ENCODE data around the gene CRB3. TPM values are rescaled to one million over a fixed set of nuclear protein-coding genes. Genes with fewer than 3 reads are reported as not detected.
"Not testable (repeated sequence)": the region's sequence is repeated elsewhere in the genome, so short reads cannot be mapped to it uniquely, and the experiment has no call there.

The CRB3 gene
- total and polyA plus RNA-seq, 2 donors = 1.1 to 7.0 TPM

DNA sequence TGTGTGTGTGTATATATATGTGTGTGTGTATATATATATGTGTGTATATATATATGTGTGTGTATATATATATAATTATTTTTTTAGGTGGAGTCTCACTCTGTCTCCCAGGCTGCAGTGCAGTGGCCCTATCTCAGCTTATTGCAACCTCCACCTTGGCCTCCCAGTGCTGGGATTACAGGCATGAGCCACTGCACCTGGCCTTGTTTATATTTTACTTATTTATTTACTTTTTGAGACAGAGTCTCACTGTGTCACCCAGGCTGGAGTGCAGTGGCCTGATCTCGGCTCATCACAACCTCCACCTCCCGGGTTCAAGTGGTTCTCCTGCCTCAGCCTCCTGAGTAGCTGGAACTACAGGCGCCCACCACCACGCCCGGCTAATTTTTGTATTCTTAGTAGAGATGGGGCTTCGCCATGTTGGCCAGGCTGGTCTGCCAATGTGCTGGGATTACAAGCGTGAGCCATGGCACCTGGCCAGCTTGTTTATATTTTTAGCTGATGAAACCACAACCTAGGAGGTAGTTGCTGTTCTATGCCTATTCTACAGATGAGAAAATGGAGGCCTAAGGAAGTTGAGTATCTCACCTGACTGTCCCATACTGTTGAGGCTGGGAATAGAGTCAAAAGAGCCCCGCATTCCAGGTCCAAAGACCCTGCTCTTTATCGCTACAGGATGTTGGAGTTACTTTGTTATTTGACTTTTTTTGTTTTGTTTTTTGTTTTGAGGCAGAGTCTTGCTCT, 44.1 kb downstream of the CRB3 start:
- DNase-seq (ENCODE audit: low read depth in 6 of 9, low spot score in 9 of 9); H3K4me1 ChIP-seq (ENCODE audit: control insufficient read depth in 2 of 2, insufficient read depth in 2 of 2, low read length in 2 of 2); H3K36me3 ChIP-seq (ENCODE audit: control insufficient read depth in 2 of 2, insufficient read depth in 2 of 2, low read length in 1 of 2); H3K27me3 ChIP-seq (ENCODE audit: control insufficient read depth in 2 of 2, insufficient read depth in 1 of 2, low read length in 1 of 2); H3K4me3 ChIP-seq (ENCODE audit: low read length in 2 of 2); H3K9me3 ChIP-seq (ENCODE audit: control insufficient read depth in 2 of 2, insufficient read depth in 1 of 2, low read length in 1 of 2); H3K27ac ChIP-seq (ENCODE audit: low read depth in 1 of 2, low read length in 1 of 2): not testable (repeated sequence)
- WGBS = 91% methylated on average over 9 of the region's 9 CpGs

DNA sequence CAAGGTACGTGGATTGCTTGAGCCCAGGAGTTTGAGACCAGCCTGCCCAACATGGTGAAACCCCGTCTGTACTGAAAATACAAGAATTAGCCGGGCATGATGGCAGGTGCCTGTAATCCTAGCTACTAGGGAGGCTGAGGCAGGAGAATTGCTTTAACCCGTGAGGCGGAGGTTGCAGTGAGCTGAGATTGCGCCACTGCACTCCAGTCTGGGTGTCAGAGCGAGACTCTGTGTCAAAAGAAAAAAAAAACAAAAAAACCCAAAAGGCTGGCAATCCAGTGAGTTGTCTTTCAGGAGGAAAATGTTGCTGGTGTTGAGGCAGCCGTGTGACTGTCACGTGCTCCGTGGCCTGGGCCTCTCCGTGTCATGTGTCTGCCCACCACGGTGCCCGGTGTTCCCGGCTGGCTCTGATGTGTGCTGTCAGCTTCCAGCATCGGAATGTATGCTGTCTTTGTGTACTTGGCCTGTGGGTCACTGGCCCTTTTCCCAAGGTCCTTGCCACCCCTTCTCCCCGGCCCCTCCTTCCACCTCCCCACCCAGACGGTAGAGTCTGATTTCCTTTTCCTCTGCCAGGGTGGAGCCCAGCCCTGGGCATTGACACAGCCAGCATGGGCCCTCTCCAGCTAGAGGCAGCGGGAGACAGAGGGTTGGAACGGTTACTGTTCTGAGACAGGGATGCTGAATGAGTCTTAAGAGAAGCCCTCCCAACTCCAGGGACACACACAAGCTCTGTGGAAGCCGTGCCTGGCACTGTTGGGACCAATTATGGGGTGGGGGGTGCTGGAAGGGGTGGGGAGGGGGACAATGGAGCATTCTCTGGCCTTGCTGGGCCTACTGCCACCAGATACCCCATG, 45.3 kb downstream of the CRB3 start:
- Histone ChIP-seq H3K27me3 (ENCODE audit: control insufficient read depth in 2 of 2, insufficient read depth in 1 of 2, low read length in 1 of 2) (no peaks in the 10 kb centered on the region), H3K4me1 (ENCODE audit: control insufficient read depth in 2 of 2, insufficient read depth in 2 of 2, low read length in 2 of 2) (no peaks in the 10 kb centered on the region), H3K36me3 (ENCODE audit: control insufficient read depth in 2 of 2, insufficient read depth in 2 of 2, low read length in 1 of 2) (no peaks in the 10 kb centered on the region), H3K4me3 (ENCODE audit: low read length in 2 of 2) (no peak overlapping the region), H3K27ac (ENCODE audit: low read depth in 1 of 2, low read length in 1 of 2) (no peak overlapping the region), H3K9me3 (ENCODE audit: control insufficient read depth in 2 of 2, insufficient read depth in 1 of 2, low read length in 1 of 2) (no peaks in the 10 kb centered on the region)
- WGBS = 92% methylated on average over 20 of the region's 20 CpGs
- no peak for DNase-seq (ENCODE audit: low read depth in 6 of 9, low spot score in 9 of 9)

DNA sequence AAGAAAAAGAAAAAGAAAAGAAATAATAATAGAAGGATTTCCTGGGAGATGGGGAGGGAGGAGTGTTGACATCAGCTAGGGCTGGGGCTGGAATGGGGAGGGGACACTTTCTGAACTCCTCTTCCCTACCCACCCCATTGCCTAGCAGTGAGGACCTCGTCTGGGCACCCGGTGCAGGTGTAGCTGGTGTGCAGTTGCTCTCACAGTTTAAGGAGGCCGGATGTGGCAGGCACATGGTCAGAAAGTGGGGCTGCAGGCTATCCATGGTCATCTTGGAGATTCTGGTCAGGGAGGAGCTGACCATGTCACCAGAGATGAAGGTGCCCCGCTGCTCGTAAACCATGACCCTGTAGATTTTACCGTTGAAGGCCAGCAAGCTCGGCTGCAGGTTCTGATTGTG, 46.5 kb downstream of the CRB3 start:
- no peaks in the 10 kb centered on the region for H3K4me1 ChIP-seq (ENCODE audit: control insufficient read depth in 2 of 2, insufficient read depth in 2 of 2, low read length in 2 of 2)
- H3K27ac ChIP-seq (ENCODE audit: low read depth in 1 of 2, low read length in 1 of 2) = no peak overlapping the region
- H3K4me3 ChIP-seq (ENCODE audit: low read length in 2 of 2) = no peak overlapping the region
- peaks cover 0 to 5% of the 10 kb centered on the region in 2 donors for H3K9me3 ChIP-seq (ENCODE audit: control insufficient read depth in 2 of 2, insufficient read depth in 1 of 2, low read length in 1 of 2)
- 94% methylated on average over 7 of the region's 7 CpGs for WGBS
- no peaks in the 10 kb centered on the region for H3K36me3 ChIP-seq (ENCODE audit: control insufficient read depth in 2 of 2, insufficient read depth in 2 of 2, low read length in 1 of 2)
- no peaks in the 10 kb centered on the region for H3K27me3 ChIP-seq (ENCODE audit: control insufficient read depth in 2 of 2, insufficient read depth in 1 of 2, low read length in 1 of 2)
- DNase-seq (ENCODE audit: low read depth in 6 of 9, low spot score in 9 of 9) = no peak

DNA sequence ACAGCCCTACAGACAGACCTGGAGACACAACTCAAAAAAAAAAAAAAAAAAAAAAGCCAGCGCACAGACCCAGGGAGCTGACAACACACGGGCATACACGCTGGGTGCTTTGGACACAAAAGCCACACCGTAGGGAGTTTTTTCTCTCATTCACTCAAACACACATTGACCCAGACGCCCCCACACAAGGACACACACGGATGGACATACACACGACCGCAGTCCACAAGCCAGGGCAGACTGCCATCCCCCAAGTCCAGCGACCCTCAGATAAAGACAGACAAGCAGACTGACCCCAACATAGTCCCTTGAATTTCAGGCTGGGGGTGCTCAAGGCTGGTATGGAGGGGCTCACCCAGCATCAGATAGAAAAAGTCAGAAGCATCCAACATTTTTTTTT, 50.0 kb downstream of the CRB3 start:
- WGBS = 94% methylated on average over 9 of the region's 9 CpGs
- H3K4me1 ChIP-seq (ENCODE audit: control insufficient read depth in 2 of 2, insufficient read depth in 2 of 2, low read length in 2 of 2) = peaks cover 5 to 20% of the 10 kb centered on the region in 2 donors

DNA sequence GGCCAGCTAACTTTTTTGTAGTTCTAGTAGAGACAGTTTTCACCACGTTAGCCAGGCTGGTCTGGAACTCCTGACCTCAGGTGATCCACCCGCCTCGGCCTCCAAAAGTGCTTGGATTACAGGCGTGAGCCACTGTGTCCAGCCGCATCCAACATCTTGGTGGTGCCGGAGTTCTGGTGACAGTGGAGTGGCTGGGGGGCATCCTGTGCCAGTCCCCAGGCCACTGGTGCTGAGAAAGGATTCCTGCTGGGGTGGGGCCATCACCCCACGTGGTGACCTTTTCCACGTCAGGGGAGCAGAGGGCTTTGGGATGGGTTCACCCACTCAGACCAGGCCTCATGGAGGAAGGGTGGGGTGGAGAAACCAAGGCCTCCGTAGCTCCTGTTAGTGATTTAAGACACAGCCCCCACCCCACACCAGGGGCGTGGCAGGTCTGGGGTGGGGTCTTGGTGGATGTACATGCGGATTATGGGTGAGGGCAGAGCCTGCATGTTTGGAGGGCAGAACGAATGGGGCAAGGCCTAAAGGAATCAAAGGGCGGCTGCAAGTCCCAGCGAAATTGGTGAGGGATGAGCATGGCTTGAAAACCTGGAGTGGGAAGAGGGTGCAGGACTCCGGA, 51.0 kb downstream of the CRB3 start:
- WGBS = 95% methylated on average over 15 of the region's 15 CpGs
- peaks cover 5 to 20% of the 10 kb centered on the region in 2 donors for H3K4me1 ChIP-seq (ENCODE audit: control insufficient read depth in 2 of 2, insufficient read depth in 2 of 2, low read length in 2 of 2)
- peaks cover 0 to 5% of the 10 kb centered on the region in 2 donors for H3K9me3 ChIP-seq (ENCODE audit: control insufficient read depth in 2 of 2, insufficient read depth in 1 of 2, low read length in 1 of 2)
- no peak overlapping the region for H3K4me3 ChIP-seq (ENCODE audit: low read length in 2 of 2)
- H3K27ac ChIP-seq (ENCODE audit: low read depth in 1 of 2, low read length in 1 of 2) = no peak overlapping the region
- no peaks in the 10 kb centered on the region for H3K27me3 ChIP-seq (ENCODE audit: control insufficient read depth in 2 of 2, insufficient read depth in 1 of 2, low read length in 1 of 2)
- DNase-seq (ENCODE audit: low read depth in 6 of 9, low spot score in 9 of 9) = no peak
- no peaks in the 10 kb centered on the region for H3K36me3 ChIP-seq (ENCODE audit: control insufficient read depth in 2 of 2, insufficient read depth in 2 of 2, low read length in 1 of 2)

More for the DNA sequence above, 50.0 kb downstream of the CRB3 start:
- H3K4me3 ChIP-seq (ENCODE audit: low read length in 2 of 2) = no peak overlapping the region
- no peaks in the 10 kb centered on the region for H3K36me3 ChIP-seq (ENCODE audit: control insufficient read depth in 2 of 2, insufficient read depth in 2 of 2, low read length in 1 of 2)
- H3K9me3 ChIP-seq (ENCODE audit: control insufficient read depth in 2 of 2, insufficient read depth in 1 of 2, low read length in 1 of 2) = peaks cover 0 to 5% of the 10 kb centered on the region in 2 donors
- H3K27me3 ChIP-seq (ENCODE audit: control insufficient read depth in 2 of 2, insufficient read depth in 1 of 2, low read length in 1 of 2) = no peaks in the 10 kb centered on the region
- no peak for DNase-seq (ENCODE audit: low read depth in 6 of 9, low spot score in 9 of 9)
- no peak overlapping the region for H3K27ac ChIP-seq (ENCODE audit: low read depth in 1 of 2, low read length in 1 of 2)

DNA sequence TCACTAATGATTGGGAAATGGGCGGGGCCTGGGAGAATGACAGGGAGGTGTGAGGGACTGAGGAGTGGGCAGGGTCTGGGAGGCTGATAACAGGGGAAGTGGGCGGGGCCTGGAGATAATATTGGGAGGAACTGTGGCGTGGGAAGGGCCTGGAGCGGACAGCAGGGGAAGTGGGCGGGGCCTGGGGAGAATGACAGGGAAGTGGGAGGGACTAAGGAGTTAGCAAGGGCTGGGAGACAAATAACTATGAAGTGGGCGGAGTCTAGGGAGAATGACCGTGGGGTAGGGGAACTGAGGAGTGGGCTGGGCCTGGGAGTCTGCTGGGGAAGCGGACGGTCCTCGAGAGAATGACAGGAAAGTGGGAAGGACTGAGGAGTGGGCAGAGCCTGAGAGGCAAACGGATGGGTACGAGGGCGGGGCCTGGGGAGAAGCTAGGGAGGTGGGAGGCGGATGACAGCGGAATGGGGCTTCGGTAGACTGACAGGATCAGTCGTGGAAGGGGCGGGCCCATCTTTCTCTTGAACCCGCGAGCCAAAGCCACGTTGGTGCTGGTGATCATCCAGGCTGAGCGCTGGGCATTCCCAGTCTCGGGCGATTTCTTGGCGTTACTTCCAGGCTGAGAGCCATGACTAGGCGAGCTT, 52.1 kb downstream of the CRB3 start:
- Histone ChIP-seq H3K36me3 (ENCODE audit: control insufficient read depth in 2 of 2, insufficient read depth in 2 of 2, low read length in 1 of 2) (no peaks in the 10 kb centered on the region), H3K9me3 (ENCODE audit: control insufficient read depth in 2 of 2, insufficient read depth in 1 of 2, low read length in 1 of 2) (peaks cover 0 to 5% of the 10 kb centered on the region in 2 donors), H3K27ac (ENCODE audit: low read depth in 1 of 2, low read length in 1 of 2) (peak overlapping the region in 1 of 2 donors; percentile 43), H3K27me3 (ENCODE audit: control insufficient read depth in 2 of 2, insufficient read depth in 1 of 2, low read length in 1 of 2) (no peaks in the 10 kb centered on the region), H3K4me1 (ENCODE audit: control insufficient read depth in 2 of 2, insufficient read depth in 2 of 2, low read length in 2 of 2) (peaks cover 5 to 20% of the 10 kb centered on the region in 2 donors), H3K4me3 (ENCODE audit: low read length in 2 of 2) (peak overlapping the region; percentile 68 to 75)
- 2% methylated on average over 26 of the region's 26 CpGs for WGBS
- DNase-seq (ENCODE audit: low read depth in 6 of 9, low spot score in 9 of 9) = peak; percentile 52 to 85 (median 63)

Other genes starting within 250 kb of the CRB3 start
- gene MLLT1, start 184.3 kb upstream of the CRB3 start, total RNA-seq = 6.9 TPM
- gene MLLT1, start 184.3 kb upstream of the CRB3 start, polyA plus RNA-seq = 24.7 TPM
- 0.14 TPM for gene ACER1, start 130.7 kb upstream of the CRB3 start, total RNA-seq
- gene ACER1, start 130.7 kb upstream of the CRB3 start, polyA plus RNA-seq = 2.8 TPM
- gene CLPP, start 102.7 kb upstream of the CRB3 start, total RNA-seq = 69.1 TPM
- 88.4 TPM for gene CLPP, start 102.7 kb upstream of the CRB3 start, polyA plus RNA-seq
- 62.9 TPM for gene ALKBH7, start 91.5 kb upstream of the CRB3 start, total RNA-seq
- gene ALKBH7, start 91.5 kb upstream of the CRB3 start, polyA plus RNA-seq = 66.5 TPM
- 0.90 TPM for gene PSPN, start 88.3 kb upstream of the CRB3 start, total RNA-seq
- 1.0 TPM for gene PSPN, start 88.3 kb upstream of the CRB3 start, polyA plus RNA-seq
- gene GTF2F1, start 71.1 kb upstream of the CRB3 start, total RNA-seq = 37.9 TPM
- gene GTF2F1, start 71.1 kb upstream of the CRB3 start, polyA plus RNA-seq = 41.5 TPM
- 49.9 TPM for gene KHSRP, start 39.5 kb upstream of the CRB3 start, total RNA-seq
- 93.1 TPM for gene KHSRP, start 39.5 kb upstream of the CRB3 start, polyA plus RNA-seq
- 0.05 TPM for gene SLC25A41, start 30.5 kb upstream of the CRB3 start, total RNA-seq
- 0.27 TPM for gene SLC25A41, start 30.5 kb upstream of the CRB3 start, polyA plus RNA-seq
- 6.0 TPM for gene SLC25A23, start 4.5 kb upstream of the CRB3 start, total RNA-seq
- 8.8 TPM for gene SLC25A23, start 4.5 kb upstream of the CRB3 start, polyA plus RNA-seq
- gene DENND1C, start 17.5 kb downstream of the CRB3 start, total RNA-seq = 6.8 TPM
- 46.6 TPM for gene DENND1C, start 17.5 kb downstream of the CRB3 start, polyA plus RNA-seq
- 0.24 TPM for gene TUBB4A, start 38.0 kb downstream of the CRB3 start, total RNA-seq
- 1.1 TPM for gene TUBB4A, start 38.0 kb downstream of the CRB3 start, polyA plus RNA-seq
- gene TNFSF9, start 66.8 kb downstream of the CRB3 start, total RNA-seq = 0.52 TPM
- 2.9 TPM for gene TNFSF9, start 66.8 kb downstream of the CRB3 start, polyA plus RNA-seq
- 4.0 TPM for gene CD70, start 126.9 kb downstream of the CRB3 start, total RNA-seq
- 11.1 TPM for gene CD70, start 126.9 kb downstream of the CRB3 start, polyA plus RNA-seq
- gene TNFSF14, start 205.9 kb downstream of the CRB3 start, total RNA-seq = 2.1 TPM
- 8.9 TPM for gene TNFSF14, start 205.9 kb downstream of the CRB3 start, polyA plus RNA-seq

Data from thymus (tissue), 11 donors.